T-cell (primary cell): ENCODE measurements around the gene ZYX. TPM values are rescaled to one million over a fixed set of nuclear protein-coding genes. Genes with fewer than 3 reads are reported as not detected.

ENCODE experiments used
- ATAC-seq, 4 experiments: fragments of 200-7000 bp in 3 of 4; fragments of 150-1000 bp in 1 of 4; cut with Tn5 transposase; replicated peaks in 1 of 4; 1 replicate in 3 of 4; 2 replicates in 1 of 4; pipeline ENCODE4 v1.10.0; 2021; ENCODE audit warnings: moderate library complexity in 3 of 4, mild to moderate bottlenecking in 2 of 4, moderate number of reproducible peaks in 1 of 4
- CTCF ChIA-PET, 2 donors: fragments of 300-600 bp; sonication (Branson Sonifier 250); formaldehyde crosslinking; loops; one replicate each; lab custom pipeline; 2022; ENCODE audit warnings: antibody characterized with exemption in 2 of 2; lab: Charles Lee
- POLR2A ChIA-PET, 2 donors: fragments of 300-600 bp; sonication (Branson Sonifier 250); formaldehyde crosslinking; loops; one replicate each; lab custom pipeline; 2022; ENCODE audit warnings: antibody characterized with exemption in 2 of 2; lab: Charles Lee
- DNase-seq, 35 experiments: peaks; one replicate each; pipeline versions ENCODE4 v3.0.0 to v3.0.0-alpha.2; 2013 to 2023
- H3K27ac ChIP-seq: one replicate; pipeline ENCODE4 v1.5.1; 2013; ENCODE audit warnings: low read length
- H3K27me3 ChIP-seq, 2 experiments: replicated peaks in 1 of 2; 1 replicate in 1 of 2; 2 replicates in 1 of 2; pipeline versions ENCODE4 v1.6.1 to v1.7.0; 2013; ENCODE audit warnings: low read length in 1 of 2, mixed read lengths in 1 of 2; ENCODE audit not compliant: control insufficient read depth in 2 of 2, insufficient read depth in 2 of 2; ENCODE audit errors: extremely low read depth in 1 of 2
- H3K36me3 ChIP-seq, 2 donors: 1 replicate in 1 of 2; 2 replicates in 1 of 2; pipeline versions ENCODE4 v1.6.1 to v1.7.0; 2013; ENCODE audit warnings: low read length in 1 of 2; ENCODE audit not compliant: control insufficient read depth in 2 of 2, insufficient read depth in 1 of 2; ENCODE audit errors: extremely low read depth in 1 of 2
- H3K4me1 ChIP-seq, 2 experiments: 1 replicate in 1 of 2; 2 replicates in 1 of 2; pipeline versions ENCODE4 v1.6.1 to v1.7.0; 2013; ENCODE audit warnings: low read length in 2 of 2, mixed read lengths in 1 of 2; ENCODE audit not compliant: insufficient read depth in 2 of 2, control insufficient read depth in 1 of 2; ENCODE audit errors: extremely low read depth in 1 of 2
- H3K4me3 ChIP-seq, 2 donors: 1 replicate in 1 of 2; 2 replicates in 1 of 2; pipeline versions ENCODE4 v1.5.1 to v1.7.0; 2013; ENCODE audit warnings: mild to moderate bottlenecking in 2 of 2, low read length in 1 of 2, moderate library complexity in 1 of 2; ENCODE audit not compliant: control insufficient read depth in 1 of 2; ENCODE audit errors: extremely low read depth in 1 of 2
- H3K9me3 ChIP-seq: 2 replicates; pipeline ENCODE4 v1.7.0; 2013
- H3K27ac Mint-ChIP-seq, 2 donors: one replicate each; pipeline ENCODE4 v1.8.0; 2020 to 2021; ENCODE audit warnings: mild to moderate bottlenecking in 2 of 2, mixed read lengths in 2 of 2
- H3K27me3 Mint-ChIP-seq, 2 donors: one replicate each; pipeline ENCODE4 v1.8.0; 2021 to 2022; ENCODE audit warnings: mixed read lengths in 2 of 2
- H3K36me3 Mint-ChIP-seq: one replicate; pipeline ENCODE4 v1.8.0; 2021; ENCODE audit warnings: mixed read lengths
- H3K4me1 Mint-ChIP-seq, 3 donors: one replicate each; pipeline ENCODE4 v1.8.0; 2020 to 2022; ENCODE audit warnings: mixed read lengths in 3 of 3, mild to moderate bottlenecking in 1 of 3
- H3K4me3 Mint-ChIP-seq, 3 donors: one replicate each; pipeline ENCODE4 v1.8.0; 2020 to 2022; ENCODE audit warnings: mild to moderate bottlenecking in 3 of 3, mixed read lengths in 3 of 3, moderate library complexity in 3 of 3
- H3K9me3 Mint-ChIP-seq, 3 donors: one replicate each; pipeline ENCODE4 v1.8.0; 2020 to 2022; ENCODE audit warnings: mixed read lengths in 3 of 3
- WGBS: methylation state at CpG from one replicate; pipeline ENCODE4 v1.1.5; 2013; ENCODE audit warnings: missing lambda C conversion rate; ENCODE audit not compliant: insufficient coverage; 5-methylcytosine and 5-hydroxymethylcytosine counted together
- total RNA-seq, 35 experiments: library from RNA in 6 of 35; stranded (reverse) in 6 of 35; fragments of 120-200 nt in 1 of 35; gene quantifications; one replicate each; pipeline versions ENCODE4 v1.2.1 to v1.2.4 and lab custom pipeline; 2013 to 2026

Gene ZYX
- total RNA-seq, 5 donors from 2014 or later (not counting 1 experiment from before 2014, with no cell fraction given): 107 to 186 (median 159) TPM

DNA sequence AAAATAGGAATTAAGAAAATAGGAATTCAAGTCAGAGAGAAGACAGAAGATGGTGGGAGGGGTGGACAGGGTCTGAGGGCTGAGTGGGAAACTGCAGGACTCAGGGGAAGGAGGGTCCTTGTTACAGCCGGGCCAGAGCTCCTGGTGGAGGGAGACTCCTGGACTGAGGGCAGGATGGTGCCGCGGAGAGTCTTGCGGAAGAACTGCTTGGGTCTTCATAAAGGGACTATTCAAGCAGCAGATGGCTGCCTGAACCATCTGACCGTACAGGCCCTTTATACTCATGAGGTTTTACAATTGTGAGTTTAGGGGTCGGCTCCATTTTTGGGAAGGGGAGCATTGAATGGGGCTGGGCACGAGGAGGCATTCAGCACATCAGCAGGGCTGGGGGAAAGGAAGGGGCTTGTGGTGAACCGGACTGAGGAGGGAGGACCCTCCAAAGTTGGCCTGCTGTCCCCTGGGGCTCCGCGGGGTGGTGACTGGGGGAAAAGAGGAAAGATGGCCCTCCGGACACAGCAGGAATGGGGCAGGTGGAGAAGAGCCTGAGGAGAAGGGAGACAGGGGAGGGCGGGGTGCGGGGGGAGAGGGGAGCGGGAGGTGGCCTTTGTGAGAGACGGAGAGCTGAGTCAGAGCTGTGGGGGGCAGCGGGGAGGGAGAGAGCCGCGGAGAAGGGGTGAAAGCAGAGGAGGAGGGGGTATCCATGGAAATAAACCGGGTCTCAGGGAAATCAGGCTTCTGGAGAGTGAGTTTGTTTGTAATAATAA is 20.2 kb upstream of the ZYX start:
- Mint-ChIP-seq H3K36me3 (no peaks in the 10 kb centered on the region), H3K9me3 (no peaks in the 10 kb centered on the region), H3K27me3 (peaks cover 26 to 32% of the 10 kb centered on the region in 2 donors), H3K27ac (no peak overlapping the region), H3K4me3 (peak overlapping the region; percentile 55 to 68 (median 67)), H3K4me1 (peaks cover 10 to 17% (median 11%) of the 10 kb centered on the region in 3 donors)
- Histone ChIP-seq H3K36me3 (no peaks in the 10 kb centered on the region), H3K9me3 (no peaks in the 10 kb centered on the region), H3K27ac (no peak overlapping the region), H3K4me1 (peaks cover 0 to 15% of the 10 kb centered on the region in 2 experiments), H3K27me3 (peaks cover 8 to 26% of the 10 kb centered on the region in 2 experiments), H3K4me3 (no peak overlapping the region)
- DNase-seq: no peak
- ATAC-seq: no peak
- ChIA-PET CTCF (interaction anchor here in 1 of 2 donors (0.5 kb wide), 1 partner anchor 32 kb away, joined by 4 read pairs; no protein-coding TSS in a partner anchor), POLR2A (interaction anchor here in 1 of 2 donors (0.7 kb wide), 1 partner anchor 17 kb away, joined by 3 read pairs; no protein-coding TSS in a partner anchor)
- 82% methylated on average over 18 of the region's 19 CpGs for WGBS

DNA sequence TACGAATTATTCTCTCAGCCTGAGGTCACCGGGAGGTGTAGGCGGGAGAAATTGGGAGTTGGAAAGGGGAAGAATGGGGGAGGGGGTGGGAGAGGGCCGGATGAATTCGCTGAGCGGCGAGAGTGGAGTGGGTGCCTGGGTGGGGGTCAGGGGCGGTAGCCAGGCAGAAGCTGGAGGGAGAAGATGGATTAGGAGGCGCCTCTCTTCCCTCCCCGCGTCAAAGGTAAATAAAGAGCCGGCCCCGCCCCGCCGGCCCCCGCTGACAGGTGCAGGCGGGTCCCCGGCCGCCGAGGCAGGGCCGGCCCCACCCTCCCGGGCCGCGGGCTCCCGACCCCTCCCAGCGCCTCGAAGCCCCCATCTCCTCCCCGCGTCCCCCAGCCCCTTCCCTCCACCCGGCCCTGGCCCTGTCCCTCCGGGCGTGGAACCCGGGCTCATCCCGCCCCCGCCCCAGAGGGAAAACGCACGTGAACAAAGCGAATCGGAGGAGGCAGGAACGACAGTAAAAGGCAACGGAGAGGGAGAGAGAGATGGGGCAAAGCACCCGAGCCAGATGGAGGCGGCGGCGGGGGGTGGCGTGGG is 19.5 kb upstream of the ZYX start:
- H3K4me1 Mint-ChIP-seq: peaks cover 10 to 17% (median 11%) of the 10 kb centered on the region in 3 donors
- CTCF ChIA-PET: no interaction called here
- H3K27me3 ChIP-seq: peaks cover 8 to 26% of the 10 kb centered on the region in 2 experiments
- peaks cover 29 to 35% of the 10 kb centered on the region in 2 donors for H3K27me3 Mint-ChIP-seq
- H3K4me3 ChIP-seq: peak overlapping the region in 1 of 2 donors; percentile 66
- H3K27ac Mint-ChIP-seq: no peak overlapping the region
- no peak overlapping the region for H3K27ac ChIP-seq
- H3K9me3 Mint-ChIP-seq: no peaks in the 10 kb centered on the region
- no peak for DNase-seq
- no peaks in the 10 kb centered on the region for H3K36me3 ChIP-seq
- ATAC-seq: peak in 3 of 4 experiments; percentile 7 to 38 (median 35)
- peaks cover 0 to 15% of the 10 kb centered on the region in 2 experiments for H3K4me1 ChIP-seq
- POLR2A ChIA-PET: no interaction called here
- 6% methylated on average over 12 of the region's 46 CpGs for WGBS
- no peaks in the 10 kb centered on the region for H3K36me3 Mint-ChIP-seq
- peak overlapping the region; percentile 67 to 82 (median 79) for H3K4me3 Mint-ChIP-seq
- no peaks in the 10 kb centered on the region for H3K9me3 ChIP-seq

DNA sequence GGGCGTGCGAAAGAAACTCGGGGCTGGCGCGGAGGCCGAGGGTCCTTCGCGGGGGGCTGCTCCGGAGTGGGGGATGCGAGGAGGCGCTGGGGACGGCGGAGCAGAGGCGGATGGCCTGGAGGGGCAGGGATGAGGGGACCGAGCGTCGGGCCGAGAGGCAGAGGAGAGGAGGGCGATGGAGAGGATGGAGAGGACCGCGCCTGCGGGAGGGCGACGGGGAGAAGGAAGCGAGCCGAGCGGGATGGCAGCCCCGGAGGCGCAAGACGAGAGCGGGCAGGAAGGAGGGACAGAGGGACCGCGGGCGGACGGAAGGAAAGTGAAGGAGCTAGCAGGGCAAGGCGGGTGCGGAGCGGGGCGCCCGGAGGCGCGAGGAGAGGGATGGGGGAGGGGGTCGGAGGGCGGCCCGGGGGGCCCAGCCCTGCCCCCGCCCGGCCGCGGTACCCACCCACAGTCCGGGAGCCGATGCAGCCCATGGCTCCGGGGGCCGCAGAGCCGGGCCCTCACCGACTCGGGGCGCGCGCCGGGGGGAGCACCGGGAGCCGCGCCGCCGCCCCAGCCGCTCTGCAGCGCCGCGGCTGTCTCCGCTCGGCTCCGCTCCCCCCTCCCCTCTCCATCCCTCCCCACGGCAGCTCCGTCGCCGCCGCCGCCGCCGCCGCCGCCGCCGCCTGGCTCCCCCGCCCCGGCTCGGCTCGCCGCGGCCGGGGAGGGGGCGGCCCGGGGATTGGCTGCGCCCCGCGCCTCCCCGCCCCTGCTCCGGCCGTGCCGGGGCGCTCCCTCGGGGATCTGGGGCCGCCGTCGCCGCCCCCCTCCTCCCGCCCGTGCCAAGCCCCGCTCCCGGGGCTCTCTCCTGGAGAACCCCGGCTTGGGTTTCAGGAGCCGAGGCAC is 18.8 kb upstream of the ZYX start, which contains the start of gene FAM131B:
Gene FAM131B, minus strand, starts transcription at position 583 of the 885 bp plus-strand sequence. Its CDS starts 110 bp downstream, at position 473.
- Histone ChIP-seq H3K27me3 (peaks cover 8 to 26% of the 10 kb centered on the region in 2 experiments), H3K36me3 (no peaks in the 10 kb centered on the region), H3K27ac (no peak within 1 kb of the TSS), H3K4me1 (peaks cover 0 to 15% of the 10 kb centered on the region in 2 experiments), H3K9me3 (no peaks in the 10 kb centered on the region), H3K4me3 (peak within 1 kb of the TSS; percentile 52 to 66)
- POLR2A ChIA-PET: no interaction called here
- CTCF ChIA-PET: interaction anchor here in 1 of 2 donors (0.6 kb wide), 1 partner anchor 11 kb away, joined by 3 read pairs; no protein-coding TSS in a partner anchor
- Mint-ChIP-seq H3K4me1 (peaks cover 10 to 17% (median 11%) of the 10 kb centered on the region in 3 donors), H3K27me3 (peaks cover 29 to 35% of the 10 kb centered on the region in 2 donors), H3K27ac (peak within 1 kb of the TSS in 1 of 2 donors; percentile 65), H3K4me3 (peak within 1 kb of the TSS; percentile 69 to 82 (median 79)), H3K9me3 (no peaks in the 10 kb centered on the region), H3K36me3 (no peaks in the 10 kb centered on the region)
- peak in 18 of 35 experiments; percentile 20 to 69 (median 35) for DNase-seq
- under 1% methylated on average over 66 of the region's 112 CpGs for WGBS
- peak; percentile 77 to 88 (median 80) for ATAC-seq

DNA sequence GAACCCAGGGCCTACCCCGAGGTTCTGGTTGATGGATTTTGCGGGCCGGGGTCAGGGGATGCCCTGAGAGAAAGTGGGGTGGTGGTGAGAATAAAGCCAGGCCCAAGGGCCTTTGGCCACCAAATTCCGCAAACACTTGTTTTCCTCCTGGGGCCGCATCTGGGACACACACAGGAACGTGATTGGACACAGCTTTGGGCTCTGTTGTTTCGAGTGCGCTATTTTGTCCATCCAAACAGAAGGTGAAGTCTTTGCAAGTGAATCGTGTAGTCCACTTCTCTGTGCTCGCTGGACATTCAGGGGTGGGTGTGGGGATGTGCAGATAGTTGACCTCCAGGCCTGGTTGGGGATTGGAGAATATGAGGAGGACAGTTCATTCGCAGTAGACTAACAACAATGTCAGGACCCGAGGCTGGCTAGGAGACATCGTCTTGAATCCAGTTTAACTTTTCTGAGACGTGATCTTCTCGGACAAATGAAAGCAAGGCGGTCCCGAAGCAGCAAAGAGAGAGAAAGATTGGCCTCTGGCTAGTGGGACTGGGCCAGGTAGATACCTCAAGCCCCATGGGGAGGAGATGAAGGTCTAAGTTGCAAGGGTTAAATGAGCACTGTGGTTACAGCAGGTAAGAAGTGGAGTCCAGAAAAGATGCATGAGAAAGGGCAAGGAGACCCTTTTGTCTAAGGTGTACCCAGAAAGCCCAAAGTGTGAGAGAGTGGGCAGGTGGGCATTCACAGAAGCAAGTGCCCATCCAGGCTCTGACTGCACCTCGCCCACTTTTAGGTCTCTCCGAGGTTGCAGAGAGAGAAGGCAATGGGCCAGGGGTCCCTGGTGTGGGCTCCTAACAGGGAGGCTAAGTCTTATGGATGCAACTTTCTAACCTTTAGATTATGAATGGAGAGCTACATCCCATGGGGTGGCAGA is 17.9 kb upstream of the ZYX start:
- Histone ChIP-seq H3K36me3 (no peaks in the 10 kb centered on the region), H3K9me3 (no peaks in the 10 kb centered on the region), H3K4me1 (peaks cover 0 to 15% of the 10 kb centered on the region in 2 experiments), H3K27me3 (peaks cover 8 to 32% of the 10 kb centered on the region in 2 experiments), H3K27ac (no peak overlapping the region), H3K4me3 (peak overlapping the region; percentile 39 to 52)
- Mint-ChIP-seq H3K4me3 (peak overlapping the region; percentile 69 to 76 (median 73)), H3K4me1 (peaks cover 10 to 17% (median 11%) of the 10 kb centered on the region in 3 donors), H3K27me3 (peaks cover 29 to 35% of the 10 kb centered on the region in 2 donors), H3K27ac (peak overlapping the region in 1 of 2 donors; percentile 65), H3K9me3 (no peaks in the 10 kb centered on the region), H3K36me3 (no peaks in the 10 kb centered on the region)
- ChIA-PET POLR2A (no interaction called here), CTCF (interaction anchor here in 1 of 2 donors (0.5 to 0.6 kb wide), 2 partner anchors 10 to 1616 kb away, joined by 3 read pairs; no protein-coding TSS in a partner anchor)
- DNase-seq (no peak), ATAC-seq (no peak)
- 67% methylated on average over 19 of the region's 19 CpGs for WGBS

DNA sequence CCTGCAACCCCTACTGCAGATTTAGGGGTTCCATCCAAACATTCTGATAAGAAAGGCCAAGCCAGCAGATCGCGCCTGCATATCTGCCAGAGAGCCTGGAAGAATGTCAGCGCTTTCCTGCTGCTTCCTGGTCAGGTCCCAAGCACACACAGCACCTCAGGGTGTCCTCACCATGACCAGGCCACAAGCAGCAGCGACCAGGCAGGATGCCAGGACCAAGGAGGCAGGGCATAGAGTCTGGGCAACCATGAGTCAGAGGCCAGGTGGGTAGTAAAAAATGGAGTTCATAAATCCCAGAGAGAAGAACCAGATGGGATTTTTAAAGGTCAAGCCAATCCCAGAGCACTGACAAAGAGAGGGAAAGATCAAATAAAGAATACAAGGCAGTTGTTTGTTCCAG is 13.2 kb upstream of the ZYX start:
- ChIA-PET CTCF (interaction anchor here in 1 of 2 donors (0.5 to 1.0 kb wide), 2 partner anchors 96 to 127 kb away, joined by 3 read pairs; no protein-coding TSS in a partner anchor), POLR2A (no interaction called here)
- Mint-ChIP-seq H3K36me3 (no peaks in the 10 kb centered on the region), H3K9me3 (no peaks in the 10 kb centered on the region), H3K4me3 (no peak overlapping the region), H3K4me1 (peaks cover 23 to 27% (median 23%) of the 10 kb centered on the region in 3 donors), H3K27me3 (peaks cover 26 to 31% of the 10 kb centered on the region in 2 donors), H3K27ac (no peak overlapping the region)
- WGBS: 88% methylated on average over 4 of the region's 4 CpGs
- ATAC-seq (no peak), DNase-seq (no peak)
- Histone ChIP-seq H3K27ac (no peak overlapping the region), H3K9me3 (no peaks in the 10 kb centered on the region), H3K36me3 (no peaks in the 10 kb centered on the region), H3K27me3 (peaks cover 8 to 24% of the 10 kb centered on the region in 2 experiments), H3K4me1 (peaks cover 8 to 23% of the 10 kb centered on the region in 2 experiments), H3K4me3 (no peak overlapping the region)
